Activated CD8-positive, alpha-beta memory T cell treated with anti-CD3 and anti-CD28 coated beads, Interleukin-2, amount 10 ng/mL, durations not matched to agents 7 days and 5 days (primary cell): ENCODE data around the gene PLA2G4D. TPM values are rescaled to one million over a fixed set of nuclear protein-coding genes. Genes with fewer than 3 reads are reported as not detected.

Source experiments
- ATAC-seq: fragments of 150-1000 bp; cut with Tn5 transposase; one replicate; pipeline ENCODE4 v1.10.0; 2021; ENCODE audit warnings: moderate library complexity
- CTCF ChIA-PET: fragments of 350-600 bp; sonication (Branson Sonifier 250); formaldehyde crosslinking; loops from one replicate; lab custom pipeline; 2021; ENCODE audit warnings: antibody characterized with exemption; lab: Charles Lee
- DNase-seq: peaks from one replicate; pipeline ENCODE4 v3.0.0-alpha.2; 2020
- H3K27ac Mint-ChIP-seq: one replicate; pipeline ENCODE4 v1.8.0; 2021; ENCODE audit warnings: mild to moderate bottlenecking, mixed read lengths
- H3K27me3 Mint-ChIP-seq: one replicate; pipeline ENCODE4 v1.8.0; 2021; ENCODE audit warnings: mixed read lengths
- H3K36me3 Mint-ChIP-seq: one replicate; pipeline ENCODE4 v1.8.0; 2021; ENCODE audit warnings: mild to moderate bottlenecking, mixed read lengths
- H3K4me1 Mint-ChIP-seq: one replicate; pipeline ENCODE4 v1.8.0; 2021; ENCODE audit warnings: mixed read lengths
- H3K4me3 Mint-ChIP-seq: one replicate; pipeline ENCODE4 v1.8.0; 2021; ENCODE audit warnings: mild to moderate bottlenecking, moderate library complexity, mixed read lengths
- H3K9me3 Mint-ChIP-seq: one replicate; pipeline ENCODE4 v1.8.0; 2022; ENCODE audit warnings: low read depth, mixed read lengths
- total RNA-seq, 2 experiments: library from RNA; stranded (reverse); gene quantifications; one replicate each; pipeline ENCODE4 v1.2.3, GENCODE V29; 2021

PLA2G4D gene
- total RNA-seq, 2 experiments from 2014 or later, result not detected

DNA sequence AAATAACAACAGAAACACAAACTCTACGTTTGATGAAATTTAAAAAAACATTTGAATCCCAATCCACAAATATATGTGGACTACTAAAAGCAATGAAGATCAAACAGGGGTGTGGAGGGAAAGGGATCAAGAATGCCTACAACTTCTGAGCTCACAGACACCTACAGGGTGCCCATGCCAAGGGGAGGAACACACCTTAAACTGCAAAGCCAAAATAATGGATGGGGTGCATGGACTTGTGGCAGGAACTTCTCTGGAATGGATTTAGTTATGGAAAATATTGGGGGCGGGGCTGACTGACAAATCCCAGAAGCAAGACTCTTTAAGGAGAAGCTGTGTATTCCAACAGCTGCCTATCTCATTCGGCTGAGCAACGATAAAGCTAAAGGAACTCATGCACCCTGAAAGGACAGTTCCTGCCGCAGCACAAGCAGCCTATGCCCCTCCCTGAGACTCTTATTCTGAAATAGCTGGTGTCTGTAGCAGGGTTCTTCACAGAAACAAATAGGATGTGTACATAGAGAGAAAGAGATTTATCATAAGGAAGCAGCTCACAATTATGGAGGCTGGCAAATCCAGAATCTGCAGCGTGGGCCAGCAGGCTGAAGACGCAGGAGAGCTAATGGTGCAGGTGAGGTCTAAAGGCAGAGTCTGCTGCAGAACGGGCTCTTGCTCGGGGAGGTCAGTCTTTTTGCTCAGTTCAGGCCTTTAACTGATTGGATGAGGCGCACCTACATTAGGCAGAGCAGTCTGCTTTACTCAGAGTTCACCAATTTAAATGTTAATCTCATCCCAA lies 24.5 kb upstream of the PLA2G4D start:
- ATAC-seq, result peak; percentile 36
- Mint-ChIP-seq H3K27me3 (peaks cover 15% of the 10 kb centered on the region), H3K27ac (no peak overlapping the region), H3K9me3 (no peaks in the 10 kb centered on the region), H3K36me3 (peaks cover 2% of the 10 kb centered on the region), H3K4me1 (no peaks in the 10 kb centered on the region), H3K4me3 (no peak overlapping the region)
- CTCF ChIA-PET, result interaction anchor here (1.5 kb wide), 2 partner anchors 17 to 35 kb away, joined by 4 to 6 read pairs; no protein-coding TSS in a partner anchor
- no peak for DNase-seq

DNA sequence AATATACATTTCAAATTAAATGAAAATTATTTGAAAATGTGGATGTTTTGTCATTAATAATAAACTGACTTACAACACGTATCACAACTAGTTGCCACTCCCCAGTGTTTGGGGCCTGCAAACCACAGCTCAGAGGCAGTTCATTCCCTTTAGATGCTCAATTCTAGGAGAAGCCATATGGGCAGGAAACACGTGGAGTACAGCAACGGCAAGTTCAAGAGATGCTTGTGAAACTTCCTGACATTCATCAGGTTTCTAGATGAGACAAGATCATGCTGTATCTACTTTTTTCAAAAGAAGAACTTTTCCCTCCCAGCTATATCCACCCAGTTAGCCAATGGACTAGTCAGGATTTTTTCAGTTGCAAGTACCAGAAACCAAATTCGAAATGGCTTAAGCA lies 17.6 kb upstream of the PLA2G4D start:
- DNase-seq (no peak), ATAC-seq (peak; percentile 33)
- Mint-ChIP-seq H3K27ac (no peak overlapping the region), H3K4me3 (no peak overlapping the region), H3K4me1 (peaks cover 23% of the 10 kb centered on the region), H3K36me3 (peaks cover 3% of the 10 kb centered on the region), H3K9me3 (no peaks in the 10 kb centered on the region), H3K27me3 (peaks cover 53% of the 10 kb centered on the region)
- CTCF ChIA-PET, result no interaction called here

DNA sequence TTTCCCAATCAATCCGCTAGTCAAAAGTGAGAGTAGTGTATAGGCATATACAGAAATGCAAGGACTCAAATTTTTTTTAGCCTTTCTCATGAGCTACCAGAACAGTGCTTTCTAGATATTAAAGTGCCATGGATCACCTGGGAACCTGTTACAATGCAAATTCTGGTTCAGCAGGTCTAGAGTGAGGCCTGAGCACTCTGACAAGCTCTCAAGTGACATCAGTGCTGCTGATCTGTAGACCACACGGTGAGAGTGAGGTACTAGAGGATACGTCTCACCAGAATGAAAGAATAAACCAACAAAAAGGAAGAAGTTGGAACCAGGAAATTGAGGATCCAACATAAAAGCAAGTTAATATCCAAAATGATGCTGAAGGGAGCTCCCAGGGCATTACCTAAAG lies 16.0 kb upstream of the PLA2G4D start:
- ATAC-seq, result no peak
- CTCF ChIA-PET, result interaction anchor here (0.9 kb wide), 1 partner anchor 28 kb away, joined by 3 read pairs; no protein-coding TSS in a partner anchor

DNA sequence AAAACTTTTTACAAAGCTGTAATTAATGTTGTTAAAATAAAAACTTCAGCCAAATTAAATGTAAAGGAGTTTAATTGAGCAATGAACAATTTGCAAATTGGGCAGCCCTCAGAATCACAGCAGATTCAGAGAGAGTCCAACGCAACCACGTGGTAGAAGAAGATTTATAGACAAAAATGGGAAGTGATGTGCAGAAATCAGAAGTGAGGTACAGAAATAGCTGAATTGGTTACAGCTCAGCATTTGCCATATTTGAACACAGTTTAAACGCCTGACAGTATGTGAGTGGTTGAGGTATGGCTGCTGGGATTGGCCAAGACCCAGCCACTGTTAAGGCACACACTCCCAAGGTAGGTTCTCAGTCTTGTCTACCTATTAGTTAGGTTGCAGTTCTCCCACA lies 14.4 kb upstream of the PLA2G4D start:
- Mint-ChIP-seq H3K27ac (no peak overlapping the region), H3K4me3 (no peak overlapping the region), H3K9me3 (no peaks in the 10 kb centered on the region), H3K27me3 (peaks cover 48% of the 10 kb centered on the region), H3K4me1 (peaks cover 23% of the 10 kb centered on the region), H3K36me3 (peaks cover 1% of the 10 kb centered on the region)
- ATAC-seq (no peak), DNase-seq (no peak)
- CTCF ChIA-PET, result interaction anchor here (1.5 kb wide), 1 partner anchor 18 kb away, joined by 4 read pairs; no protein-coding TSS in a partner anchor

More for the DNA sequence above, 16.0 kb upstream of the PLA2G4D start:
- no peak for DNase-seq
- Mint-ChIP-seq H3K27me3 (peaks cover 54% of the 10 kb centered on the region), H3K36me3 (peaks cover 1% of the 10 kb centered on the region), H3K27ac (no peak overlapping the region), H3K9me3 (no peaks in the 10 kb centered on the region), H3K4me1 (peaks cover 23% of the 10 kb centered on the region), H3K4me3 (no peak overlapping the region)

DNA sequence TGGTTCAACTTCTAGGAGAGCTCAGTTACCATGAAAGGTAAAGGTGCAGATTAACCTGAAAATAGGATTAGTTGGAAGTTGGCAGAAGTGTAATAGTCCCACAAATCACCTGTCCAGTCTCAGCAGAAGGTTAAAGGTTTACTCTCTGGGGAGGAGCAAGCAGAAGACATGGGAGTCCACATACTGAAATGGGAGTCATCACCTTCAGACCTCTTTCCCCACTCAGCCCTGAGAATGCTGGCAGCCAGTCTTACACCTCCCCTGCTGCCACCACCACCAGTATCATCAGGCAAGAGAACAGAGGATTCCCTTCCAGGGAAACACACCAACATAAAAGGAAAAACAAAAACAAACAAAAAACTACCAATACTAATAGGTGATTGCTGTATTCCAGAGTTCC lies 13.8 kb upstream of the PLA2G4D start:
- no peaks in the 10 kb centered on the region for H3K9me3 Mint-ChIP-seq
- DNase-seq (no peak), ATAC-seq (no peak)
- H3K27ac Mint-ChIP-seq, result no peak overlapping the region
- H3K4me1 Mint-ChIP-seq, result peaks cover 23% of the 10 kb centered on the region
- CTCF ChIA-PET, result interaction anchor here (1.5 kb wide), 1 partner anchor 17 kb away, joined by 4 read pairs; no protein-coding TSS in a partner anchor
- H3K36me3 Mint-ChIP-seq, result peaks cover 1% of the 10 kb centered on the region
- peaks cover 42% of the 10 kb centered on the region for H3K27me3 Mint-ChIP-seq
- no peak overlapping the region for H3K4me3 Mint-ChIP-seq

DNA sequence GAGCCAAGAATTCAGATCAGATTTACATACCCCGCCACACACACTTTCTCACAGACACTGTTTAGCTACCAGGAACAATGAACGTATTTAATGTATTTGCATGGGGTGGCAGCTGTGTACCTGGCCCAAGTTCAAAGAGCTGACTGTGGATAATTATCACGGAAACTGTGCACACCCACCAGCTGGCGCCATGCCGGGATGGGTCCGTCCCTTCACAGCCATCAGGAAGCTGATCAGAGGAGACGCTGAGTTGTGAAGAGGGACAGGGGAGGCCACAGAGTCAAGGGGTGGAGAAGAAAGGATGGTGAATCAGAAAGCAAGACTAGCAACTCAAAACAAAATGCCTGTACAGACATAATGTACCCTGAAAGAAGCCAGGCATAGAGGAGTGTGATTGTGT lies 13.1 kb upstream of the PLA2G4D start:
- CTCF ChIA-PET, result interaction anchor here (0.9 to 1.5 kb wide), 3 partner anchors 10 to 27 kb away, joined by 4 read pairs; no protein-coding TSS in a partner anchor
- ATAC-seq (no peak), DNase-seq (no peak)
- Mint-ChIP-seq H3K36me3 (no peaks in the 10 kb centered on the region), H3K4me3 (no peak overlapping the region), H3K9me3 (no peaks in the 10 kb centered on the region), H3K4me1 (peaks cover 23% of the 10 kb centered on the region), H3K27ac (no peak overlapping the region), H3K27me3 (peaks cover 39% of the 10 kb centered on the region)

DNA sequence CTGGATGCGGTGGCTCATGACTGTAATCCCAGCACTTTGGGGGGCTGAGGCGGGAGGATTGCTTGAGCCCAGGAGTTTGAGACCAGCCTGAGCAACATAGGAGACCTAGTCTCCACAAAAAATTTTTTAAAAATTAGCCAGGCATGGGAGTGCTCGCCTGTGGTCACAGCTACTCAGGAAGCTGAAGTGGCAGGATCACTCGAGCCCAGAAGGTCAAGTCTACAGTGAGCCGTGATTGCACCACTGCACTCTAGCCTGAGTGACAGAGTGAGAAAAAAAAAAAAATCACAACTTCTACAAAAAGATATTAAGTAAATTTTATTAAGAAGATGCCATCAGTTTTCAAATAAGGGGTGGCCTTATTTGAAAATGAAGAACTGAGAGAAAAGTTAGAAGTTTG lies 11.9 kb upstream of the PLA2G4D start:
- Mint-ChIP-seq H3K9me3 (no peaks in the 10 kb centered on the region), H3K4me1 (peaks cover 13% of the 10 kb centered on the region), H3K36me3 (no peaks in the 10 kb centered on the region), H3K27me3 (peaks cover 39% of the 10 kb centered on the region), H3K4me3 (no peak overlapping the region), H3K27ac (no peak overlapping the region)
- no peak for DNase-seq
- CTCF ChIA-PET, result interaction anchor here (1.2 kb wide), 1 partner anchor 28 kb away, joined by 4 read pairs; no protein-coding TSS in a partner anchor
- ATAC-seq, result no peak

DNA sequence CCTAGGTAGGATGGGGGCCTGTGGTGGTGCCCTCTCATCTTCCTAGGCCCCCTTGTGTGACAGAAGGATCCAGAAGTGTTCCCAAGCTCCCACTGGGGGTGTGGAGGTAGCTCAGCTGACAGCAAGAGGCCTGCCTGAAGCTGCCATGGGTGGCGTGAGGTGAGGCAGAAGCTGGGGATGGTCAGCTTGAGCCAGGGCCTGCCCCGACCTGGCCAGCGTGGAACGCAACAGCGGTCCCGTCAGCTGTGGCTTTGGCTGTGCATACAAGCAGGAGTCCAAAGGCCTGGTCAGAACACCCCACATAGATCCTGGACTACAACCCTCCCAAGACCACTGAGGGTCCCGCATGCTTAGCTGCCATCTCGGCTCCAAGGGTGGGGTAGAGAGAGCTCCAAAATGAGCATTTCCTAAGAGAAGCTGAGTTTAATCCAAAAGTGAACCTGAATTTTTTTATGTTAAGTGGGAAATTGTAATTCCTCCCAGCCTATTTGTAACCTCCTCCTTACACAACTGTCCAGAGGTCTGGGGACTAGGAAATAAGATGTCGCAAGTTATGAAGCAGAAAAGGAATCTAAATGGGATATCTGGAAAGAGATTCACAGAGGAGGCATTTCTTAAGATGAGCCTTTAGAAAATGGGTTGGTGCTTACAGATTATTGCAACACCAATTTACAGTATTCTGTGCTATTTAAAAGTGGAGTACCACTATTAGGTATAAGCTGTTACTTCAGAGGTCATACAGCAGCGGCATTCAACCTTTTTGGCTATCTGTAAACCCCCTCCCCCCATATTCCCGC lies 9.9 kb upstream of the PLA2G4D start:
- no peaks in the 10 kb centered on the region for H3K36me3 Mint-ChIP-seq
- ATAC-seq (no peak), DNase-seq (no peak)
- no peak overlapping the region for H3K27ac Mint-ChIP-seq
- no peaks in the 10 kb centered on the region for H3K9me3 Mint-ChIP-seq
- H3K4me1 Mint-ChIP-seq, result peaks cover 5% of the 10 kb centered on the region
- no peak overlapping the region for H3K4me3 Mint-ChIP-seq
- CTCF ChIA-PET, result interaction anchor here (0.7 to 1.6 kb wide), 3 partner anchors 20 to 23 kb away, joined by 3 to 7 read pairs (median 3); no protein-coding TSS in a partner anchor
- H3K27me3 Mint-ChIP-seq, result peaks cover 26% of the 10 kb centered on the region

DNA sequence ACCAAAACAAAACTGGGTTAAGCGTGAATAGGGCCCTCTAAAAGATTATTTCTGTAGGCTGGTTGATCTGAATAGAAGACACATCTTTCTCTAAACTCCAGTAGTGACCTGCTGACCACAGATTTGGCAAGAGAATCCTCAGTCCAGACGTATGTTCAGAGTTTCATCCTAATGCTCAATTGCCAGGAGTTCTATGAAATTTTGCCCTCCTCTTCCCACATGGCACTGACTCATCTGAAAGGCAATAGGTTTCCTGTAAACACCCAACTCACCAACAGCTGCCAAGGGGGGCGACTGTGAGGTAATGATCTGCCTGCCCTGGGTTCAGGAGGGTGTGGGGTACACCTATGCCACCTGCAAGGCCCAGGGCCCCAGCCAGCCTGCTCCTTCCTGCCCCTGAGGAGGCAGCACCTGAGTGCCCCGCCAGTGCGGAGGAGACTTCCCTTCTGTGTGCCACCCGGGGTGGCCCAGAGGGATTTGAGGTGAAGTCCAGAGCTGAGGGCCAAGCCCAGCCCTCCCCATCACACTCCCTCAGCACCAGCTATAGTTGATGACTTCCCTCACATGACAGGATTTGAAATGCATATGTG lies 8.4 kb upstream of the PLA2G4D start:
- H3K9me3 Mint-ChIP-seq, result no peaks in the 10 kb centered on the region
- peaks cover 5% of the 10 kb centered on the region for H3K4me1 Mint-ChIP-seq
- no peak for ATAC-seq
- no peaks in the 10 kb centered on the region for H3K36me3 Mint-ChIP-seq
- H3K4me3 Mint-ChIP-seq, result no peak overlapping the region
- H3K27ac Mint-ChIP-seq, result no peak overlapping the region
- no peak for DNase-seq
- peaks cover 16% of the 10 kb centered on the region for H3K27me3 Mint-ChIP-seq
- CTCF ChIA-PET, result no interaction called here

DNA sequence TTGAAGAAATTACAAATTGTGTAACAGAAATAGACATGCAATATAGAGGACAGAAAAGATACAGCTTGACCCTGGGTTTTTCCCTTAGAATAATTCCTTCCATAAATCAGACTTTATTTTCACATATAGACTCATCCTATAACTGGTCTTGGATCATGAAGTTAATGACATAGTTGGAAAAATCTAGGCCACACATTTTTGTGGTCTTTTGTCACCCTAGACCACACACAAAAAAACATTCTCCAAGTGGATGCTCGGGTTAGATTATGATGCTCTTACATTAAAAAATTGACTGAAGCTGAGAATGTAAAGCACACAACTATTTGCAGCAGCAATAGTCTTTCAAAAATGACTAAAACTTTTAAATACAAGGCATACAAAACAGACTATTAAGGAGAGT lies 7.5 kb upstream of the PLA2G4D start:
- H3K27ac Mint-ChIP-seq, result no peak overlapping the region
- H3K9me3 Mint-ChIP-seq, result no peaks in the 10 kb centered on the region
- H3K36me3 Mint-ChIP-seq, result no peaks in the 10 kb centered on the region
- no peak overlapping the region for H3K4me3 Mint-ChIP-seq
- CTCF ChIA-PET, result no interaction called here
- H3K4me1 Mint-ChIP-seq, result no peaks in the 10 kb centered on the region
- DNase-seq, result no peak
- H3K27me3 Mint-ChIP-seq, result peaks cover 15% of the 10 kb centered on the region
- ATAC-seq, result no peak

DNA sequence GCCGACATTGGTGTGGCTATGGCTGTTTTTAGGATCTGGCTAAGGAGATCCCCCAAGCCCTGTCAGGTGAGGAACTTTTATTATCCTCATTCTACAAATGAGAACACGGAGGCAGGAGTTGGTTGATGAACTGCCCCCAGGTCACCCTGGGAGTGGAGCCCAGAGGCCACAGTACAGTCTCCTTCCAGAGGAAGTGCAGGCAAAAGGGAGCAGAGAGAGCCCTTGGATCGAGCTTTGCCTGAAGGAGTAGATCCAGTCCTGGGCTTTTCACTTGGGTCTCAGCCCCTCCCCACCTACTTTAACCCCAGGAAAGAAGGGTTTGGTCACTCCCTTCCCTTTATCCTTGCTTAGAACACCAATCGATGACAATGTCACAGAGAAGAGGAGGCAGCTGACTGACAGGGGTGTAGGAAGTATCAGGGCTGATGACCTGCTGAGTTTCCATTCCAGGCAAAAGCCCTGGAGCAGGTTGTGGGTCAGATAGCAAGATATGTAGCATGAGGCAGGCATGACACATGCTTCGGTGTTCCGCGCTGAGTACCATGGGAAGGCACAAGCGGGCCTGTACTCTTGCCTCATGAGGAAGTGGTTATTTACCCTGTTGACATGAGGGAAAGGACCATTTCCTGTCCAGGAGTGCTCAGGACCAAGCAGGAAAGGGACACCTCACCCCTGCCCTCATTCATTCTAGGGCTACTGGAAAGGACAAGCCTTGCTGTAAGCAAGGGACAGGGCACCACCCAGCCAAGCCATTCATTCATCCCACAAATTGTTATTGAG lies 5.8 kb upstream of the PLA2G4D start:
- H3K27me3 Mint-ChIP-seq, result peaks cover 9% of the 10 kb centered on the region
- no peak for DNase-seq
- H3K36me3 Mint-ChIP-seq, result no peaks in the 10 kb centered on the region
- no peaks in the 10 kb centered on the region for H3K4me1 Mint-ChIP-seq
- H3K27ac Mint-ChIP-seq, result no peak overlapping the region
- H3K4me3 Mint-ChIP-seq, result no peak overlapping the region
- no peak for ATAC-seq
- CTCF ChIA-PET, result no interaction called here
- no peaks in the 10 kb centered on the region for H3K9me3 Mint-ChIP-seq

DNA sequence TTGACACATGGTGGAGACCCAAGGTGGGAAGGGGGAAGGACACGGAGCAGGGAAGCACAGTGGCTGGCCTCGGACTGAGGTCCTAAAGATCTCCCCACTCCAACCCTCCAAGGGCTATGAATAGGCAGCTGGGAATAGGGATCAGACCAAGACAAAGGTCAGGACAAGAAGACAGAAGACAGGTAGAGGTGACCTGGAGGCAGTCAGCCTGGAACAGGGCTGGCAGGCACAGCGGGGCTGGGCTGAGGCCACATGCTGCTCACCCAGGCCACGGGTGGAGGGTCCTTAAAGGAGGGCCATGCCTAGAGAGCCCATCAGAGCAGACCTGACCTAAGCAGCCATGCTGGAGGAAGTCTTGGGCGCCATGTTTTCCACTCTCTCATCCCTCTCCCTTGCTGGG lies 2.7 kb upstream of the PLA2G4D start:
- ATAC-seq, result no peak

More for the DNA sequence above, 2.7 kb upstream of the PLA2G4D start:
- Mint-ChIP-seq H3K9me3 (no peaks in the 10 kb centered on the region), H3K27me3 (peaks cover 9% of the 10 kb centered on the region), H3K4me1 (peaks cover 1% of the 10 kb centered on the region), H3K36me3 (no peaks in the 10 kb centered on the region), H3K27ac (no peak overlapping the region), H3K4me3 (no peak overlapping the region)
- CTCF ChIA-PET, result interaction anchor here (3.6 kb wide), 1 partner anchor 12 kb away, joined by 17 read pairs; no protein-coding TSS in a partner anchor
- no peak for DNase-seq
